H1 (cell line): ENCODE results near the gene MOB3B. TPM values are rescaled to one million over a fixed set of nuclear protein-coding genes. Genes with fewer than 3 reads are reported as not detected.

Experiments
- CTCF ChIA-PET: fragments of 300-600 bp; sonication (Branson Sonifier 250); formaldehyde crosslinking; loops from one replicate; lab custom pipeline; 2021; ENCODE audit not compliant: partially characterized antibody; lab: Charles Lee
- POLR2A ChIA-PET: fragments of 300-600 bp; sonication (Branson Sonifier 250); formaldehyde crosslinking; loops from one replicate; lab custom pipeline; 2021; ENCODE audit warnings: inconsistent platforms; ENCODE audit not compliant: partially characterized antibody; lab: Charles Lee
- DNase-seq, 2 experiments: peaks; one replicate each; pipeline versions ENCODE4 v3.0.0 to v3.0.0-alpha.2; 2010 to 2022; ENCODE audit warnings: low spot score in 2 of 2, low read depth in 1 of 2, mixed read lengths in 1 of 2
- FAIRE-seq: peaks from 2 replicates; lab custom pipeline; 2011; peaks lifted over from hg19 to GRCh38; lab: Jason Lieb, UNC
- H2AFZ ChIP-seq: 2 replicates; pipeline ENCODE4 v1.8.1; 2012; ENCODE audit warnings: low read length, inconsistent platforms
- H2AK5ac ChIP-seq: 2 replicates; pipeline ENCODE4 v1.6.1; 2013; ENCODE audit warnings: low read depth, low read length
- H2BK120ac ChIP-seq: replicated peaks from 2 replicates; pipeline ENCODE3; 2013; ENCODE audit warnings: low read depth, low read length, inconsistent platforms
- H2BK12ac ChIP-seq: 2 replicates; pipeline ENCODE4 v1.6.1; 2013; ENCODE audit warnings: low read depth, low read length
- H2BK15ac ChIP-seq: 2 replicates; pipeline ENCODE4 v1.6.1; 2013; ENCODE audit warnings: low read length
- H2BK20ac ChIP-seq: 2 replicates; pipeline ENCODE4 v1.6.1; 2013; ENCODE audit warnings: low read length
- H2BK5ac ChIP-seq: 2 replicates; pipeline ENCODE4 v1.6.1; 2013; ENCODE audit warnings: low read depth, low read length
- H3K14ac ChIP-seq: 2 replicates; pipeline ENCODE4 v1.6.1; 2013; ENCODE audit warnings: inconsistent platforms; ENCODE audit not compliant: insufficient read length
- H3K18ac ChIP-seq: 2 replicates; pipeline ENCODE4 v1.6.1; 2013; ENCODE audit warnings: low read length; ENCODE audit errors: extremely low read depth
- H3K23ac ChIP-seq: 2 replicates; pipeline ENCODE4 v1.6.1; 2013; ENCODE audit warnings: inconsistent platforms; ENCODE audit not compliant: insufficient read length
- H3K23me2 ChIP-seq: 2 replicates; pipeline ENCODE4 v1.6.1; 2013; ENCODE audit warnings: low read depth, low read length
- H3K27ac ChIP-seq: 2 replicates; pipeline ENCODE4 v1.6.1; 2011; ENCODE audit warnings: low read depth, low read length, inconsistent platforms
- H3K27me3 ChIP-seq, 4 experiments: replicated peaks in 1 of 4; 1 replicate in 1 of 4; 2 replicates in 3 of 4; pipeline versions ENCODE4 v1.6.1 to v1.8.1; 2011 to 2013; ENCODE audit warnings: low read length in 3 of 4, mild to moderate bottlenecking in 3 of 4, inconsistent platforms in 2 of 4, mixed read lengths in 2 of 4, moderate library complexity in 1 of 4; ENCODE audit not compliant: control insufficient read depth in 3 of 4, insufficient read depth in 3 of 4; ENCODE audit errors: extremely low read depth in 1 of 4
- H3K36me3 ChIP-seq, 4 experiments: 2 replicates each; pipeline versions ENCODE4 v1.6.1 to v1.8.1; 2011 to 2013; ENCODE audit warnings: mild to moderate bottlenecking in 4 of 4, low read length in 3 of 4, moderate library complexity in 2 of 4, control low read depth in 1 of 4, inconsistent platforms in 1 of 4; ENCODE audit not compliant: insufficient read depth in 4 of 4, control insufficient read depth in 2 of 4
- H3K4ac ChIP-seq: replicated peaks from 2 replicates; pipeline ENCODE3; 2013; ENCODE audit warnings: low read length, low read depth, mixed read lengths, inconsistent platforms; ENCODE audit not compliant: insufficient read length
- H3K4me1 ChIP-seq, 4 experiments: replicated peaks in 1 of 4; 1 replicate in 1 of 4; 2 replicates in 3 of 4; pipeline versions ENCODE4 v1.6.1 to v1.8.1; 2011 to 2013; ENCODE audit warnings: low read length in 3 of 4, inconsistent platforms in 2 of 4, mixed read lengths in 1 of 4; ENCODE audit not compliant: insufficient read depth in 4 of 4, control insufficient read depth in 3 of 4
- H3K4me2 ChIP-seq, 2 experiments: 2 replicates each; pipeline versions ENCODE4 v1.6.1 to v1.8.1; 2011 to 2013; ENCODE audit warnings: low read depth in 2 of 2, low read length in 2 of 2, control low read depth in 1 of 2, inconsistent platforms in 1 of 2, mild to moderate bottlenecking in 1 of 2; ENCODE audit not compliant: insufficient read depth in 1 of 2
- H3K4me3 ChIP-seq, 4 experiments: fragments of 200-600, 300-600 bp in 1 of 4; sonication (generic), shearing (Covaris generic), sonication (Bioruptor Twin) in 1 of 4; 2 replicates each; pipeline versions ENCODE4 v1.5.1 to v1.8.1; 2011 to 2016; ENCODE audit warnings: low read length in 4 of 4, low read depth in 3 of 4, control low read depth in 2 of 4, inconsistent platforms in 2 of 4, mild to moderate bottlenecking in 2 of 4, mixed read lengths in 1 of 4, moderate library complexity in 1 of 4; ENCODE audit not compliant: insufficient read depth in 2 of 4; ENCODE audit errors: extremely low read depth in 1 of 4
- H3K56ac ChIP-seq: replicated peaks from 2 replicates; pipeline ENCODE3; 2013; ENCODE audit warnings: low read depth, mild to moderate bottlenecking, mixed read lengths, low read length, inconsistent platforms; ENCODE audit not compliant: insufficient read length
- H3K79me1 ChIP-seq: 2 replicates; pipeline ENCODE4 v1.6.1; 2013; ENCODE audit warnings: low read depth, low read length, control low read depth
- H3K79me2 ChIP-seq, 2 experiments: 2 replicates each; pipeline versions ENCODE4 v1.6.1 to v1.8.1; 2012 to 2013; ENCODE audit warnings: low read length in 2 of 2, mild to moderate bottlenecking in 2 of 2, inconsistent platforms in 1 of 2; ENCODE audit not compliant: insufficient read depth in 2 of 2, control insufficient read depth in 1 of 2
- H3K9ac ChIP-seq, 4 experiments: replicated peaks in 1 of 4; 1 replicate in 1 of 4; 2 replicates in 3 of 4; pipeline versions ENCODE4 v1.6.1 to v1.8.1; 2011 to 2013; ENCODE audit warnings: low read depth in 3 of 4, low read length in 3 of 4, control low read depth in 2 of 4, mild to moderate bottlenecking in 2 of 4, moderate library complexity in 2 of 4, inconsistent platforms in 1 of 4; ENCODE audit errors: extremely low read depth in 1 of 4
- H3K9me3 ChIP-seq, 2 experiments: 2 replicates each; pipeline versions ENCODE4 v1.6.1 to v1.8.1; 2012 to 2013; ENCODE audit warnings: mild to moderate bottlenecking in 2 of 2, moderate library complexity in 2 of 2, control low read depth in 1 of 2, inconsistent platforms in 1 of 2, low read depth in 1 of 2, low read length in 1 of 2, mixed read lengths in 1 of 2; ENCODE audit not compliant: insufficient read depth in 2 of 2
- H4K20me1 ChIP-seq, 2 experiments: replicated peaks in 1 of 2; 2 replicates each; pipeline versions ENCODE3 to v1.8.1; 2011 to 2013; ENCODE audit warnings: inconsistent platforms in 2 of 2, low read length in 2 of 2, mild to moderate bottlenecking in 1 of 2; ENCODE audit not compliant: insufficient read depth in 2 of 2, control insufficient read depth in 1 of 2
- H4K5ac ChIP-seq: 2 replicates; pipeline ENCODE4 v1.6.1; 2013; ENCODE audit warnings: low read length, low read depth, mixed read lengths, inconsistent platforms; ENCODE audit not compliant: insufficient read length
- H4K8ac ChIP-seq: 2 replicates; pipeline ENCODE4 v1.8.0; 2013; ENCODE audit warnings: mild to moderate bottlenecking, moderate library complexity, low read length, inconsistent platforms; ENCODE audit not compliant: insufficient read depth; ENCODE audit errors: extremely low read depth
- H4K91ac ChIP-seq: replicated peaks from 2 replicates; pipeline ENCODE3; 2013; ENCODE audit warnings: low read length, mixed read lengths, inconsistent platforms; ENCODE audit not compliant: insufficient read length
- BACH1 ChIP-seq: IDR thresholded peaks from 2 replicates; pipeline ENCODE4 v1.6.1; 2012; ENCODE audit warnings: low read length, improper control_type of control experiment
- CHD2 ChIP-seq: IDR thresholded peaks from 2 replicates; pipeline ENCODE4 v1.6.1; 2012; ENCODE audit warnings: low read length, improper control_type of control experiment
- CREB1 ChIP-seq: IDR thresholded peaks from 2 replicates; pipeline ENCODE4 v1.6.1; 2012; ENCODE audit warnings: inconsistent platforms
- EZH2 ChIP-seq: fragments of 200-600 bp; sonication (generic); IDR thresholded peaks from 2 replicates; pipeline ENCODE4 v1.7.1; 2012; ENCODE audit warnings: low read depth, mild to moderate bottlenecking, moderate library complexity, low read length, inconsistent platforms; ENCODE audit not compliant: severe bottlenecking
- JUN ChIP-seq: IDR thresholded peaks from 2 replicates; pipeline ENCODE4 v1.6.1; 2011; ENCODE audit warnings: low read depth, mild to moderate bottlenecking, improper control_type of control experiment, low read length
- KDM5A ChIP-seq: fragments of 200-600 bp; IDR thresholded peaks from 2 replicates; pipeline ENCODE4 v1.7.1; 2012; ENCODE audit warnings: mild to moderate bottlenecking, low read length, inconsistent platforms, mixed read lengths
- MAFK ChIP-seq: IDR thresholded peaks from 2 replicates; pipeline ENCODE4 v1.6.1; 2012; ENCODE audit warnings: low read depth, mild to moderate bottlenecking, improper control_type of control experiment, low read length
- POLR2A ChIP-seq, 2 experiments: IDR thresholded peaks; 1 replicate in 1 of 2; 2 replicates in 1 of 2; pipeline ENCODE4 v1.6.1; 2011; ENCODE audit warnings: low read depth in 2 of 2, low read length in 2 of 2, mild to moderate bottlenecking in 2 of 2; ENCODE audit errors: control extremely low read depth in 1 of 2
- RFX5 ChIP-seq: IDR thresholded peaks from 2 replicates; pipeline ENCODE4 v1.6.1; 2011; ENCODE audit warnings: low read depth, low read length, improper control_type of control experiment, borderline replicate concordance
- SAP30 ChIP-seq: fragments of 300-600 bp; sonication (generic); IDR thresholded peaks from 2 replicates; pipeline ENCODE4 v1.7.1; 2012; ENCODE audit warnings: low read length, moderate library complexity, mild to moderate bottlenecking, inconsistent platforms; ENCODE audit not compliant: insufficient read depth, insufficient replicate concordance
- SIN3A ChIP-seq, 2 experiments: IDR thresholded peaks in 1 of 2; conservative IDR thresholded peaks in 1 of 2; 2 replicates each; pipeline ENCODE4 v1.6.1; 2011 to 2012; ENCODE audit warnings: low read length in 2 of 2, improper control_type of control experiment in 1 of 2, low read depth in 1 of 2, mild to moderate bottlenecking in 1 of 2
- SIX5 ChIP-seq: IDR thresholded peaks from 2 replicates; pipeline ENCODE4 v1.6.1; 2011; ENCODE audit warnings: mild to moderate bottlenecking, low read depth, low read length
- SUZ12 ChIP-seq: fragments of 200-600 bp; sonication (generic); IDR thresholded peaks from 2 replicates; pipeline ENCODE4 v1.6.1; 2012; ENCODE audit warnings: mild to moderate bottlenecking, inconsistent platforms, low read length, moderate library complexity, mixed read lengths
- WGBS, 2 experiments: shearing (Covaris generic) in 1 of 2; methylation state at CpG; one replicate each; pipeline versions ENCODE4 v1.1.6 to v1.1.7; 2013 to 2015; ENCODE audit warnings: low lambda C conversion rate in 2 of 2, mixed read lengths in 2 of 2, inconsistent platforms in 1 of 2, low coverage in 1 of 2, missing lambda C conversion rate in 1 of 2; ENCODE audit not compliant: insufficient replicate concordance in 2 of 2, insufficient coverage in 1 of 2, insufficient read length in 1 of 2; ENCODE audit errors: extremely low coverage in 1 of 2, missing lambda C conversion rate in 1 of 2; 5-methylcytosine and 5-hydroxymethylcytosine counted together
- polyA plus RNA-seq, 7 experiments: library from polyadenylated mRNA; depleted of rRNA in 3 of 7; stranded (reverse) in 5 of 7; unstranded in 2 of 7; fragments of >200 nt in 5 of 7; fragments of 200-250 nt in 2 of 7; gene quantifications; 1 replicate in 5 of 7; 2 replicates in 1 of 7; 4 replicates in 1 of 7; pipeline versions ENCODE4 v1.2.1 to v1.2.3, GENCODE V29; 2011 to 2013; ENCODE audit warnings: missing spikeins in 2 of 7, mixed read lengths in 2 of 7
- total RNA-seq: library from RNA; stranded (reverse); fragmentation: NEBNext Ultra II Directional; extraction: Animal tissue kit (Norgen Biotek cat#: 25700); gene quantifications from 2 replicates; pipeline ENCODE4 v1.2.1, GENCODE V29; 2021
- TF ChIP-seq, protein P1 (sequence below): IDR thresholded peaks from 2 replicates; pipeline ENCODE4 v1.6.1; 2012; ENCODE audit warnings: inconsistent platforms

MOB3B gene
- total and polyA plus RNA-seq, 2 of the 8 experiments (the other 6 are each of a cell fraction or from before 2014, with no cell fraction given), result 12.7 to 16.1 TPM

DNA sequence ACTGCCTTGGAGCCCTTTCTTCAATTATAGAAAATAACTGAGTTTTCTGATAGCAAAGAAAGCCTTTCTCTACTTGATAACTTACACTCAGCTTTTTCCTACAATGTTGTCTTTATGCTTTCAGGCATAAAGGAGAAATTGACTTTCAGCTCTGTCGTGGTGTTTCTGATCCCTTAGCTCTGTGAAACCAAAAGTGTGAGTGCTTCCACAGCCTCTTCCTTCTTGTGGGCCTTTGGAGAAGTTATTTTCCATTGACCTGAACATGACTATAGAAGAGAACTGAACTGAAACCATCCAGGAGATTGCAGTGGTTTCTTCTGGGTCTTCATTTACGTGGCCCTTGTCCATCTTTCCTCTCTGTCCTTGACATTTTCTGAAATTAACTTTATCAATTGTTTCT lies 173.2 kb downstream of the MOB3B start:
- Histone ChIP-seq H2BK5ac (no peak overlapping the region), H2BK15ac (no peak overlapping the region), H3K14ac (no peak overlapping the region), H2AFZ (no peak overlapping the region), H3K79me2 (no peaks in the 10 kb centered on the region), H3K56ac (no peak overlapping the region), H3K4me1 (peaks cover 2 to 20% (median 9%) of the 10 kb centered on the region in 4 experiments), H3K36me3 (peaks cover 0 to 7% (median 2%) of the 10 kb centered on the region in 4 experiments; a peak in 3 of 8 replicates), H3K79me1 (no peaks in the 10 kb centered on the region), H3K4me3 (no peak overlapping the region), H3K9me3 (no peaks in the 10 kb centered on the region), H2BK20ac (no peak overlapping the region), H2AK5ac (no peak overlapping the region), H3K27me3 (no peaks in the 10 kb centered on the region), H4K5ac (no peak overlapping the region), H4K91ac (no peak overlapping the region), H3K4me2 (no peak overlapping the region), H3K9ac (no peak overlapping the region), H3K4ac (no peak overlapping the region), H3K23ac (no peak overlapping the region), H3K23me2 (no peaks in the 10 kb centered on the region), H3K27ac (no peak overlapping the region), H4K20me1 (no peaks in the 10 kb centered on the region), H2BK12ac (no peak overlapping the region), H4K8ac (no peak overlapping the region), H2BK120ac (no peak overlapping the region), H3K18ac (no peak overlapping the region; the same call in 1 of the 2 replicates)
- no peak for FAIRE-seq
- DNase-seq, result no peak
- CTCF ChIA-PET, result interaction anchor here (0.6 to 1.8 kb wide), 3 partner anchors 23 to 182 kb away, joined by 3 to 4 read pairs (median 3); no protein-coding TSS in a partner anchor
- POLR2A ChIA-PET, result no interaction called here
- 85% methylated on average over 2 of the region's 2 CpGs; no CpG with 5 or more reads in 1 of the 2 experiments for WGBS, 2 experiments
- TF ChIP-seq, protein P1, sequence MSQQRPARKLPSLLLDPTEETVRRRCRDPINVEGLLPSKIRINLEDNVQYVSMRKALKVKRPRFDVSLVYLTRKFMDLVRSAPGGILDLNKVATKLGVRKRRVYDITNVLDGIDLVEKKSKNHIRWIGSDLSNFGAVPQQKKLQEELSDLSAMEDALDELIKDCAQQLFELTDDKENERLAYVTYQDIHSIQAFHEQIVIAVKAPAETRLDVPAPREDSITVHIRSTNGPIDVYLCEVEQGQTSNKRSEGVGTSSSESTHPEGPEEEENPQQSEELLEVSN, result no peak
- TF ChIP-seq SIX5, result no peak
- TF ChIP-seq POLR2A (IDR thresholded peaks at IDR 0.05; ENCODE audit: control extremely low read depth in 1 of 2, low read depth in 2 of 2, low read length in 2 of 2), result no peak
- TF ChIP-seq EZH2, result no peak
- TF ChIP-seq SIN3A (conservative IDR thresholded peaks at IDR 0.05 in 1 of 2, IDR thresholded peaks at IDR 0.05 in 1 of 2; ENCODE audit: low read depth in 1 of 2, low read length in 2 of 2), result no peak
- no peak for TF ChIP-seq JUN
- TF ChIP-seq BACH1, result no peak
- TF ChIP-seq MAFK, result no peak
- no peak for TF ChIP-seq CREB1
- no peak for TF ChIP-seq SUZ12
- TF ChIP-seq RFX5, result no peak
- no peak for TF ChIP-seq CHD2
- TF ChIP-seq KDM5A, result no peak
- no peak for TF ChIP-seq SAP30
